HEK293 (cell line): Measurements from ENCODE around the gene LRBA.

Experiments
- CTCF ChIA-PET: fragments of 350-600 bp; formaldehyde crosslinking; extraction: SDS; loops from one replicate; lab custom pipeline; 2021; ENCODE audit warnings: antibody characterized with exemption; lab: Yijun Ruan, JAX
- POLR2A ChIA-PET: fragments of 300-600 bp; formaldehyde crosslinking; extraction: SDS; loops from one replicate; lab custom pipeline; 2020; ENCODE audit warnings: antibody characterized with exemption, inconsistent platforms; lab: Yijun Ruan, JAX
- H3K27ac ChIP-seq: fragments of 200-500 bp; sonication (Bioruptor generic); 2 replicates; pipeline ENCODE4 v1.5.1; 2014; ENCODE audit warnings: low read depth, low read length, control low read depth, inconsistent platforms; ENCODE audit errors: extremely low read depth
- H3K36me3 ChIP-seq, 2 experiments: fragments of 200-500 bp in 1 of 2; sonication (Bioruptor generic) in 1 of 2; 1 replicate in 1 of 2; 2 replicates in 1 of 2; pipeline ENCODE4 v1.5.1; 2014 to 2017; ENCODE audit warnings: inconsistent platforms in 2 of 2, low read length in 2 of 2; ENCODE audit not compliant: control insufficient read depth in 2 of 2, insufficient read depth in 1 of 2
- H3K4me1 ChIP-seq: fragments of 200-500 bp; sonication (Bioruptor generic); 2 replicates; pipeline ENCODE4 v1.5.1; 2014; ENCODE audit warnings: mild to moderate bottlenecking, low read length, inconsistent platforms; ENCODE audit not compliant: control insufficient read depth, insufficient read depth
- H3K4me3 ChIP-seq: 2 replicates; pipeline ENCODE4 v1.5.1; 2011; ENCODE audit warnings: low read depth, mild to moderate bottlenecking, control low read depth, low read length, moderate library complexity
- H3K9me3 ChIP-seq: fragments of 200-500 bp; sonication (Bioruptor generic); 2 replicates; pipeline ENCODE4 v1.5.1; 2014; ENCODE audit warnings: low read depth, low read length, inconsistent platforms; ENCODE audit not compliant: control insufficient read depth, insufficient read depth
- BCL11A ChIP-seq: fragments of 450-650 bp; formaldehyde crosslinking; IDR thresholded peaks from 2 replicates; pipeline ENCODE4 v1.5.1; 2016; ENCODE audit warnings: low read depth, missing biosample characterization, missing genetic modification characterization
- BCL11B ChIP-seq: fragments of 450-650 bp; formaldehyde crosslinking; IDR thresholded peaks from 2 replicates; pipeline ENCODE4 v1.5.1; 2016; ENCODE audit warnings: low read depth, missing biosample characterization, missing genetic modification characterization
- HOXC10 ChIP-seq: sonication (generic); formaldehyde crosslinking; IDR thresholded peaks from 2 replicates; pipeline ENCODE4 v1.8.1; 2023; ENCODE audit warnings: mild to moderate bottlenecking, missing genetic modification reagents
- KLF1 ChIP-seq: fragments of 450-650 bp; formaldehyde crosslinking; IDR thresholded peaks from 2 replicates; pipeline ENCODE4 v1.5.1; 2016; ENCODE audit warnings: missing biosample characterization, missing genetic modification characterization
- KLF10 ChIP-seq: fragments of 450-650 bp; IDR thresholded peaks from 2 replicates; pipeline ENCODE4 v1.5.1; 2018; ENCODE audit warnings: missing biosample characterization, mild to moderate bottlenecking, missing genetic modification characterization
- SCRT1 ChIP-seq: fragments of 450-650 bp; formaldehyde crosslinking; IDR thresholded peaks from 2 replicates; pipeline ENCODE4 v1.5.1; 2016; ENCODE audit warnings: missing biosample characterization, missing genetic modification characterization, borderline replicate concordance
- WT1 ChIP-seq: fragments of 450-650 bp; formaldehyde crosslinking; IDR thresholded peaks from 2 replicates; pipeline ENCODE4 v1.5.1; 2016; ENCODE audit warnings: missing biosample characterization, missing genetic modification characterization
- ZNF239 ChIP-seq: fragments of 450-650 bp; formaldehyde crosslinking; IDR thresholded peaks from 2 replicates; pipeline ENCODE4 v1.5.1; 2016; ENCODE audit warnings: missing biosample characterization, missing genetic modification characterization
- ZNF341 ChIP-seq: fragments of 450-650 bp; formaldehyde crosslinking; IDR thresholded peaks from 2 replicates; pipeline ENCODE4; 2016; ENCODE audit warnings: low read depth, missing biosample characterization, missing genetic modification characterization
- ZNF501 ChIP-seq: fragments of 450-650 bp; formaldehyde crosslinking; IDR thresholded peaks from 2 replicates; pipeline ENCODE4 v1.5.1; 2016; ENCODE audit warnings: missing biosample characterization, missing genetic modification characterization
- ZNF621 ChIP-seq: fragments of 450-650 bp; formaldehyde crosslinking; IDR thresholded peaks from 2 replicates; pipeline ENCODE4 v1.5.1; 2017; ENCODE audit warnings: missing biosample characterization, missing genetic modification characterization
- ZNF626 ChIP-seq: fragments of 450-650 bp; sonication (Bioruptor Pico); formaldehyde crosslinking; IDR thresholded peaks from 2 replicates; pipeline ENCODE4 v1.5.1; 2018; ENCODE audit warnings: missing biosample characterization, missing genetic modification characterization, inconsistent platforms
- ZNF707 ChIP-seq: fragments of 450-650 bp; formaldehyde crosslinking; IDR thresholded peaks from 2 replicates; pipeline ENCODE4 v1.5.1; 2016; ENCODE audit warnings: missing biosample characterization, missing genetic modification characterization
- TF ChIP-seq, protein P1 (sequence below): fragments of 450-650 bp; formaldehyde crosslinking; IDR thresholded peaks from 2 replicates; pipeline ENCODE4 v1.5.1; 2016; ENCODE audit warnings: missing biosample characterization, missing genetic modification characterization, low read depth
- TF ChIP-seq, protein P2 (sequence below): fragments of 450-650 bp; formaldehyde crosslinking; IDR thresholded peaks from 2 replicates; pipeline ENCODE4 v1.5.1; 2016; ENCODE audit warnings: missing biosample characterization, missing genetic modification characterization, low read depth
- TF ChIP-seq, protein P3 (sequence below): fragments of 450-650 bp; formaldehyde crosslinking; IDR thresholded peaks from 2 replicates; pipeline ENCODE4 v1.5.1; 2016; ENCODE audit warnings: missing biosample characterization, missing genetic modification characterization
- TF ChIP-seq, protein P4 (sequence below): fragments of 450-650 bp; formaldehyde crosslinking; IDR thresholded peaks from 2 replicates; pipeline ENCODE4 v1.5.1; 2016; ENCODE audit warnings: missing biosample characterization, missing genetic modification characterization
- TF ChIP-seq, protein P5 (sequence below): fragments of 450-650 bp; formaldehyde crosslinking; IDR thresholded peaks from 2 replicates; pipeline ENCODE4 v1.5.1; 2017; ENCODE audit warnings: missing biosample characterization, missing genetic modification characterization
- TF ChIP-seq, protein P6 (sequence below): fragments of 450-650 bp; formaldehyde crosslinking; IDR thresholded peaks from 2 replicates; pipeline ENCODE4 v1.5.1; 2016; ENCODE audit warnings: missing biosample characterization, missing genetic modification characterization
- TF ChIP-seq, protein P7 (sequence below): fragments of 450-650 bp; formaldehyde crosslinking; IDR thresholded peaks from 2 replicates; pipeline ENCODE4 v1.5.1; 2016; ENCODE audit warnings: missing biosample characterization, missing genetic modification characterization

Gene LRBA

DNA sequence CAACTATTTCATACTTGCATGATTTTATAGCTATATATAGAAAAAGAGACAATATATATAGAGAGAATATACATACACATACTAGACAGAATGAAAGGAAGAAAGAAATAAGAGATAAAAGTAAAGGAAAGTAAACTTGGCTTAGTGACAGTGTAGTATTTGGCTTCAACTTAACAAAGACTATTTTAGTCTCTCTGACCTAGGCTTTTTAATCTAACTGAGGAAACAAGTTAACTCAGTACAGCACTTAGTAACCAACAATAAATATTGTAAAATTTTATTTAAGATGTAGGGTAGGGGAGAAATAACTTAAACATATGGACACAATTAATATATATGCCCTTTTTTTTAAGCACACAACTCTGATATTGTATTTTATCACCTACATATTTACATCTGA, 682.1 kb downstream of the LRBA start:
- POLR2A ChIA-PET: no interaction called here
- Histone ChIP-seq H3K27ac (no peak overlapping the region), H3K4me1 (no peaks in the 10 kb centered on the region), H3K36me3 (no peaks in the 10 kb centered on the region), H3K4me3 (no peak overlapping the region), H3K9me3 (no peaks in the 10 kb centered on the region)
- no peak for TF ChIP-seq HOXC10 (CRISPR knock-in tag)
- TF ChIP-seq ZNF501 (tag by site-specific recombination): no peak
- TF ChIP-seq BCL11B (tag by site-specific recombination): no peak
- TF ChIP-seq, protein P1, sequence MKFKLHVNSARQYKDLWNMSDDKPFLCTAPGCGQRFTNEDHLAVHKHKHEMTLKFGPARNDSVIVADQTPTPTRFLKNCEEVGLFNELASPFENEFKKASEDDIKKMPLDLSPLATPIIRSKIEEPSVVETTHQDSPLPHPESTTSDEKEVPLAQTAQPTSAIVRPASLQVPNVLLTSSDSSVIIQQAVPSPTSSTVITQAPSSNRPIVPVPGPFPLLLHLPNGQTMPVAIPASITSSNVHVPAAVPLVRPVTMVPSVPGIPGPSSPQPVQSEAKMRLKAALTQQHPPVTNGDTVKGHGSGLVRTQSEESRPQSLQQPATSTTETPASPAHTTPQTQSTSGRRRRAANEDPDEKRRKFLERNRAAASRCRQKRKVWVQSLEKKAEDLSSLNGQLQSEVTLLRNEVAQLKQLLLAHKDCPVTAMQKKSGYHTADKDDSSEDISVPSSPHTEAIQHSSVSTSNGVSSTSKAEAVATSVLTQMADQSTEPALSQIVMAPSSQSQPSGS (tag by site-specific recombination): no peak
- TF ChIP-seq KLF10 (tag by site-specific recombination): no peak
- TF ChIP-seq ZNF239 (tag by site-specific recombination): no peak
- TF ChIP-seq BCL11A (tag by site-specific recombination): no peak
- TF ChIP-seq SCRT1 (tag by site-specific recombination): no peak
- TF ChIP-seq, protein P2, sequence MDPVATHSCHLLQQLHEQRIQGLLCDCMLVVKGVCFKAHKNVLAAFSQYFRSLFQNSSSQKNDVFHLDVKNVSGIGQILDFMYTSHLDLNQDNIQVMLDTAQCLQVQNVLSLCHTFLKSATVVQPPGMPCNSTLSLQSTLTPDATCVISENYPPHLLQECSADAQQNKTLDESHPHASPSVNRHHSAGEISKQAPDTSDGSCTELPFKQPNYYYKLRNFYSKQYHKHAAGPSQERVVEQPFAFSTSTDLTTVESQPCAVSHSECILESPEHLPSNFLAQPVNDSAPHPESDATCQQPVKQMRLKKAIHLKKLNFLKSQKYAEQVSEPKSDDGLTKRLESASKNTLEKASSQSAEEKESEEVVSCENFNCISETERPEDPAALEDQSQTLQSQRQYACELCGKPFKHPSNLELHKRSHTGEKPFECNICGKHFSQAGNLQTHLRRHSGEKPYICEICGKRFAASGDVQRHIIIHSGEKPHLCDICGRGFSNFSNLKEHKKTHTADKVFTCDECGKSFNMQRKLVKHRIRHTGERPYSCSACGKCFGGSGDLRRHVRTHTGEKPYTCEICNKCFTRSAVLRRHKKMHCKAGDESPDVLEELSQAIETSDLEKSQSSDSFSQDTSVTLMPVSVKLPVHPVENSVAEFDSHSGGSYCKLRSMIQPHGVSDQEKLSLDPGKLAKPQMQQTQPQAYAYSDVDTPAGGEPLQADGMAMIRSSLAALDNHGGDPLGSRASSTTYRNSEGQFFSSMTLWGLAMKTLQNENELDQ (tag by site-specific recombination): no peak
- TF ChIP-seq, protein P3, sequence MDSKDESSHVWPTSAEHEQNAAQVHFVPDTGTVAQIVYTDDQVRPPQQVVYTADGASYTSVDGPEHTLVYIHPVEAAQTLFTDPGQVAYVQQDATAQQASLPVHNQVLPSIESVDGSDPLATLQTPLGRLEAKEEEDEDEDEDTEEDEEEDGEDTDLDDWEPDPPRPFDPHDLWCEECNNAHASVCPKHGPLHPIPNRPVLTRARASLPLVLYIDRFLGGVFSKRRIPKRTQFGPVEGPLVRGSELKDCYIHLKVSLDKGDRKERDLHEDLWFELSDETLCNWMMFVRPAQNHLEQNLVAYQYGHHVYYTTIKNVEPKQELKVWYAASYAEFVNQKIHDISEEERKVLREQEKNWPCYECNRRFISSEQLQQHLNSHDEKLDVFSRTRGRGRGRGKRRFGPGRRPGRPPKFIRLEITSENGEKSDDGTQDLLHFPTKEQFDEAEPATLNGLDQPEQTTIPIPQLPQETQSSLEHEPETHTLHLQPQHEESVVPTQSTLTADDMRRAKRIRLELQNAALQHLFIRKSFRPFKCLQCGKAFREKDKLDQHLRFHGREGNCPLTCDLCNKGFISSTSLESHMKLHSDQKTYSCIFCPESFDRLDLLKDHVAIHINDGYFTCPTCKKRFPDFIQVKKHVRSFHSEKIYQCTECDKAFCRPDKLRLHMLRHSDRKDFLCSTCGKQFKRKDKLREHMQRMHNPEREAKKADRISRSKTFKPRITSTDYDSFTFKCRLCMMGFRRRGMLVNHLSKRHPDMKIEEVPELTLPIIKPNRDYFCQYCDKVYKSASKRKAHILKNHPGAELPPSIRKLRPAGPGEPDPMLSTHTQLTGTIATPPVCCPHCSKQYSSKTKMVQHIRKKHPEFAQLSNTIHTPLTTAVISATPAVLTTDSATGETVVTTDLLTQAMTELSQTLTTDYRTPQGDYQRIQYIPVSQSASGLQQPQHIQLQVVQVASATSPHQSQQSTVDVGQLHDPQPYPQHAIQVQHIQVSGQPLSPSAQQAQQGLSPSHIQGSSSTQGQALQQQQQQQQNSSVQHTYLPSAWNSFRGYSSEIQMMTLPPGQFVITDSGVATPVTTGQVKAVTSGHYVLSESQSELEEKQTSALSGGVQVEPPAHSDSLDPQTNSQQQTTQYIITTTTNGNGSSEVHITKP (tag by site-specific recombination): no peak
- CTCF ChIA-PET: interaction anchor here (0.7 kb wide), 1 partner anchor 535 kb away, joined by 3 read pairs; no protein-coding TSS in a partner anchor

DNA sequence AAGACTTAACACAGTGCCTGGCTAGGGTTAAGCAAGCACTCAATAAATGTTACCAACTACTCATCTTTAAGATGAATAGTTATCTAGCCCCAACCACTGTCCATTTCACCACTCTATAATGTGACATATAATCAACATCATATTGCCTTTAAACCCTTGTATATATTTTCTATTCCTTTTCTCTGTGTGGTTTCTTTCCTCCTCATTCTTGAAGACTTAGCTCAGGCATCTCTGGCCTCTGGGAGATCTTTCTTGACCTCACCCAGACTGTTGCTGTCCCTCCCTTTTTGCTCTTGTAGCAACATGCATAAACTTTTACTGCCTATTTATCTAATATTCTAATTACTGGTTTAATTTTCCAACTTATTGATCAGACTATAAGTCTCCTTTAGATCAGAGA, 683.0 kb downstream of the LRBA start:
- no peaks in the 10 kb centered on the region for H3K9me3 ChIP-seq
- no peaks in the 10 kb centered on the region for H3K4me1 ChIP-seq
- ChIA-PET CTCF (no interaction called here), POLR2A (no interaction called here)
- H3K36me3 ChIP-seq: no peaks in the 10 kb centered on the region
- H3K27ac ChIP-seq: no peak overlapping the region
- no peak overlapping the region for H3K4me3 ChIP-seq
- TF ChIP-seq KLF1 (no peak), ZNF341 (tag by site-specific recombination) (no peak), ZNF621 (tag by site-specific recombination) (no peak), WT1 (tag by site-specific recombination) (no peak), ZNF707 (tag by site-specific recombination) (no peak), ZNF626 (tag by site-specific recombination) (no peak)
- TF ChIP-seq, protein P4, sequence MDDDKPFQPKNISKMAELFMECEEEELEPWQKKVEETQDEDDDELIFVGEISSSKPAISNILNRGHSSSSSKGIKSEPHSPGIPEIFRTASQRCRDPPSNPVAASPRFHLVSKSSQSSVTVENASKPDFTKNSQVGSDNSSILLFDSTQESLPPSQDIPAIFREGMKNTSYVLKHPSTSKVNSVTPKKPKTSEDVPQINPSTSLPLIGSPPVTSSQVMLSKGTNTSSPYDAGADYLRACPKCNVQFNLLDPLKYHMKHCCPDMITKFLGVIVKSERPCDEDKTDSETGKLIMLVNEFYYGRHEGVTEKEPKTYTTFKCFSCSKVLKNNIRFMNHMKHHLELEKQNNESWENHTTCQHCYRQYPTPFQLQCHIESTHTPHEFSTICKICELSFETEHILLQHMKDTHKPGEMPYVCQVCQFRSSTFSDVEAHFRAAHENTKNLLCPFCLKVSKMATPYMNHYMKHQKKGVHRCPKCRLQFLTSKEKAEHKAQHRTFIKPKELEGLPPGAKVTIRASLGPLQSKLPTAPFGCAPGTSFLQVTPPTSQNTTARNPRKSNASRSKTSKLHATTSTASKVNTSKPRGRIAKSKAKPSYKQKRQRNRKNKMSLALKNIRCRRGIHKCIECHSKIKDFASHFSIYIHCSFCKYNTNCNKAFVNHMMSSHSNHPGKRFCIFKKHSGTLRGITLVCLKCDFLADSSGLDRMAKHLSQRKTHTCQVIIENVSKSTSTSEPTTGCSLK (tag by site-specific recombination): no peak
- TF ChIP-seq, protein P5, sequence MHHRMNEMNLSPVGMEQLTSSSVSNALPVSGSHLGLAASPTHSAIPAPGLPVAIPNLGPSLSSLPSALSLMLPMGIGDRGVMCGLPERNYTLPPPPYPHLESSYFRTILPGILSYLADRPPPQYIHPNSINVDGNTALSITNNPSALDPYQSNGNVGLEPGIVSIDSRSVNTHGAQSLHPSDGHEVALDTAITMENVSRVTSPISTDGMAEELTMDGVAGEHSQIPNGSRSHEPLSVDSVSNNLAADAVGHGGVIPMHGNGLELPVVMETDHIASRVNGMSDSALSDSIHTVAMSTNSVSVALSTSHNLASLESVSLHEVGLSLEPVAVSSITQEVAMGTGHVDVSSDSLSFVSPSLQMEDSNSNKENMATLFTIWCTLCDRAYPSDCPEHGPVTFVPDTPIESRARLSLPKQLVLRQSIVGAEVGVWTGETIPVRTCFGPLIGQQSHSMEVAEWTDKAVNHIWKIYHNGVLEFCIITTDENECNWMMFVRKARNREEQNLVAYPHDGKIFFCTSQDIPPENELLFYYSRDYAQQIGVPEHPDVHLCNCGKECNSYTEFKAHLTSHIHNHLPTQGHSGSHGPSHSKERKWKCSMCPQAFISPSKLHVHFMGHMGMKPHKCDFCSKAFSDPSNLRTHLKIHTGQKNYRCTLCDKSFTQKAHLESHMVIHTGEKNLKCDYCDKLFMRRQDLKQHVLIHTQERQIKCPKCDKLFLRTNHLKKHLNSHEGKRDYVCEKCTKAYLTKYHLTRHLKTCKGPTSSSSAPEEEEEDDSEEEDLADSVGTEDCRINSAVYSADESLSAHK: no peak
- TF ChIP-seq, protein P6, sequence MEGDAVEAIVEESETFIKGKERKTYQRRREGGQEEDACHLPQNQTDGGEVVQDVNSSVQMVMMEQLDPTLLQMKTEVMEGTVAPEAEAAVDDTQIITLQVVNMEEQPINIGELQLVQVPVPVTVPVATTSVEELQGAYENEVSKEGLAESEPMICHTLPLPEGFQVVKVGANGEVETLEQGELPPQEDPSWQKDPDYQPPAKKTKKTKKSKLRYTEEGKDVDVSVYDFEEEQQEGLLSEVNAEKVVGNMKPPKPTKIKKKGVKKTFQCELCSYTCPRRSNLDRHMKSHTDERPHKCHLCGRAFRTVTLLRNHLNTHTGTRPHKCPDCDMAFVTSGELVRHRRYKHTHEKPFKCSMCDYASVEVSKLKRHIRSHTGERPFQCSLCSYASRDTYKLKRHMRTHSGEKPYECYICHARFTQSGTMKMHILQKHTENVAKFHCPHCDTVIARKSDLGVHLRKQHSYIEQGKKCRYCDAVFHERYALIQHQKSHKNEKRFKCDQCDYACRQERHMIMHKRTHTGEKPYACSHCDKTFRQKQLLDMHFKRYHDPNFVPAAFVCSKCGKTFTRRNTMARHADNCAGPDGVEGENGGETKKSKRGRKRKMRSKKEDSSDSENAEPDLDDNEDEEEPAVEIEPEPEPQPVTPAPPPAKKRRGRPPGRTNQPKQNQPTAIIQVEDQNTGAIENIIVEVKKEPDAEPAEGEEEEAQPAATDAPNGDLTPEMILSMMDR: no peak
- TF ChIP-seq, protein P7, sequence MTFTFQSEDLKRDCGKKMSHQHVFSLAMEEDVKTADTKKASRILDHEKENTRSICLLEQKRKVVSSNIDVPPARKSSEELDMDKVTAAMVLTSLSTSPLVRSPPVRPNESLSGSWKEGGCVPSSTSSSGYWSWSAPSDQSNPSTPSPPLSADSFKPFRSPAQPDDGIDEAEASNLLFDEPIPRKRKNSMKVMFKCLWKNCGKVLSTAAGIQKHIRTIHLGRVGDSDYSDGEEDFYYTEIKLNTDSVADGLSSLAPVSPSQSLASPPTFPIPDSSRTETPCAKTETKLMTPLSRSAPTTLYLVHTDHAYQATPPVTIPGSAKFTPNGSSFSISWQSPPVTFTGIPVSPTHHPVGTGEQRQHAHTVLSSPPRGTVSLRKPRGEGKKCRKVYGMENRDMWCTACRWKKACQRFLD (tag by site-specific recombination): no peak
